ENCODE results near the gene CLEC16A.
"Not testable (repeated sequence)": the region's sequence is repeated elsewhere in the genome, so short reads cannot be mapped to it uniquely, and the experiment has no call there.

CLEC16A gene

DNA sequence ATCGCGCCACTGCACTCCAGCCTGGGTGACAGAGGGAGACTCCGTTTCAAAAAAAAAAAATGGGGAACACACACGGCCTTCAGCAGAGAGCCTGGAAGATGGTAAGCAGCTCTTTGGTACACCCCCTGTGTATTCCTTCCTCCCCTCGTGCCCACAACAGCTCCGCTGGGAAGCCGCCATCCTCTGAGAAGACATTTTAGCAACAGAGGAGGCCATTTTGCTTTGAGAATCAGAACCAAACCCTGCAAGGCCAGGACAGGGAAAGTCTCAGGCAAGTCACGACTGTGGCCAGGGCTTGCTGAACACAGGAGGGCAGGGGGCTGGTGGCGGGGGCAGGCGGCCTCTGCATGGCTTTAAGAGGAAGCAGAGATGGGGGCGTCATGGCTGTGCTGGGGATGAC, 265.9 kb downstream of the CLEC16A start:
- no peak for DNase-seq

DNA sequence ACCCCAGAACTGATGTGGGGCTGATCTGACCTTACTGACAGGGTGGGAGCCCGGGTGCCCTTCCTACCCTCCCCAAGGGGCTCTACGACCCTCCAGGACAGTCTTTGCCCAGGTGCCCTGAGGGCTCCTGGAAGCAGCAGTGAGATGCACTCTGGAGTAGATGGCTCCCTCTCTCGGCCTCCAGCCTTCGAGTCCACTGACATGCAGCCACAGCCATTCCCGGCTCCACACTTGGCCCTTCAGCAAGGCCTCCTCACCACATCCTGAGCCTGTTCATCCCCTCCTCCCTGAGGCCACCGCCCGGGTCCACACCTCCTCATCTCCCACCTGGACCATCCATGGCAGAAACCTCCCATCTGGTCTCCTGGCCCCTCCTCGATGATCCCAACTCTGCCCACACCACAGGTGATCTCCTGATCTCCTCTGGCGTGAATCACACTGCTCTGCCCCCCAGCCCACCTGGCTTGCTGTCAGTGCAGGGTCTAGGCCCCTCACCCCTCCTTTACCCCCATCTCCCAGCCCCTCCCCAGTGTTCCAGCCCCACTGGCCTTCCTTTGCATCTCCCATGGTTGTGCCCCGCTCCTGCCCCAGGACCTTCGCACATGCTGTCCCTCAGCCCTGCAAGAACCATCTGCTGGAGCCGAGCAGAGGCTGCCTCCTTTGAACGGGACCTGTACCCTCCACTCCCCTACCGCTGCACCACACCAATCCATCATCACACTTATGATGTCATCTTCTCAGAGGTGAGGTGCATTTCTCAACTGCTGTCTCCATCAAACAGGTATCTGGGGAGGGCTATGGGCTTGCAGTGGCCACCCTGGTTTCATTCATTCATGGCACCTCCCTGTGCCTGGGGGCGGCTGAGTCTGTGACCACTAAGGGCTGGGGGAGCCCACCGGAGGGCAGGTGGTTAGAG, 267.0 kb downstream of the CLEC16A start:
- no peak for DNase-seq

DNA sequence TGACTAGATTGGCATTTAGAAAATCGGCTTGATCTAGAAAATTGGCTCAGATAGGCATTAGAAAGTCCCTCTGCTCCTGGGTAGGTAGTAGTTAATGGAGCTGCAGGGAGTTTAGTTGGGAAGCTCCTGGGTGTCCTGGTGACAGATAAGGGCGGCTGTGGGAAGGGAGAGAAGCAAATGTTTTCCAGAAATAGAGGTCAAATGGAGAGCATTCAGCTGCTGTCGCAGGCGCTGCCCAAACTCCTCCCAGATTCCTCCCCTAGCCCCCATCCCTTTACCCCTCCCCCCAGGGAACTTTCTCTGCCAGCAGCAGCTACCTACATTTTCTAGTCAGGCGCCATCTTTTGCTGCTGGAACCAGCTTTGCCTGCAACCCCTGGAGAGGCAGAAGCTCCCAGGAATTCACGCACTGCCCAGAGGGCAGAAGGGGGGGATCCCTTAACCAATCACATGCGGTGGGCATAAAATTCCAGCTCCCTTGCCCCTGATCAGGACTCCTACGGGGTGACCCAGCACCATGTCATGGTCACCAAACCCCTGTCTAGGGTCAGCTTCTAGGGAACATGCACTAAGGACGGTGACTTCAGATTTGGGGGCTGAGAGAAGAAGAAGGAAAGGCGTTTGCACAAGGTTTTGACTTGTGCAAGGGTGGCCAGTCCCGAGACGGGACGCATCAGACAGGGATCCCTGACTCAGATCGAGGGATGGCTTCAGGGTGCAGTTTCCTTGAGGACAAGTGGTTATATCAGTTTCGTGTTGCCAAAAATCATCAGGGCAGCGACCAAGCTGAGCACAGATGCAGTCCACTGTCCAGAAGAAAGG, 267.8 kb downstream of the CLEC16A start:
- no peak for DNase-seq

DNA sequence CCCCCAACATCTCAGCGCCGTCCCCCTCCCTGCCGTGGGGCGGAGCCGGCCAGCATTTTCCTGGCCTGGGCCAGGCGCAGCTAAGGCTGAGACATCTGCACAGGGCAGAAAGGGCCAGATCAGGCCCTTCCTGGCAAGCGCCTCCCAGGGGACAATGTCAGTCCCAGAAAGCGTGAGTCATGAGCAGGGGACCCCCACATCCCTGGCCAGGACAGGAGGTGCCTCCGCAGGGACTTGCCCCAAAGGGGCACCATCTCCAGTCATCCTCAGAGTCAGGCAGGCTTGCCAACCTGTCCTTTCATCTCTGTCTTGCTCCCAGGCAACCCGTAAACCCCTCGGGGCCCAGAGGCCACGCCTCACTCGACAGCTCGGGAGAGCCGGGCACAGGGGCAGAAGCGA, 268.4 kb downstream of the CLEC16A start:
- no peak for DNase-seq

DNA sequence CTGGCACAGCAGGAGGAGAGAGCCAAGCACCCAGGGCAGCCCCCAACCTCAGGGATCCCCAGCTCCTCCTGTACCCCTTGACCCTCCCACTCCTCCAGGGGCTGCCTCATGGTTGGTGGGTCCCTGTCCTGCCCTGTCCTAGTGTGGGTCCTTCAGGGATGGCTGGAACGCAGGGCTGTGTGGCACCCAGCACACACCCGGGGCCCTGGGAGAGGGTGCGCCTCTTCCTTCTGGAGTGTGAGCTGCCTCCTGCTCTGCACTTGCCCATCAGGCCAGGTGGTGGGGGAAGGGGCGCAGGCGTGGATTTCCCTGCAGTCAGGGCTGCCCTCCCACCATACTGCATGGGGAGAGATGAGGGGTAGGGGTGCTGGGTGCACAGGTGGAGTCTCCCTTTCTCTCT, 269.0 kb downstream of the CLEC16A start:
- no peak for DNase-seq

DNA sequence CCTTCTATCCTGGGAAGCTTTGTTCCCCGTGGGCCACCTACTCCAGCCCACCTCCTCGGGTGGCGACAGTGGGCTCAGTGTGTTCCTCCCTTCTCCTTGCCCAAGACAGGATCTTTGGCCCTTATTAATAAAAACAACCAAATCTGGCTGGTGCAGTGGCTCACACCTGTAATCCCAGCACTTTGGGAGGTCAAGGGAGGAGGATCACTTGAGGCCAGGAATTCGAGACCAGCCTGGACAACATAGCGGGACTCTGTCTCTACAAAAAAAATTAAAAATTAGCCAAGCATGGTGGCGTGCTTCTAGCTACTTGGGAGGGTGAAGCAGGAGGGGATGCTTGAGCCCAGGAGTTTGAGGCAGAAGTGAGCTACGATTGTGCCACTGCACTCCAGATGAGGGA, 269.4 kb downstream of the CLEC16A start:
- no peak for DNase-seq

DNA sequence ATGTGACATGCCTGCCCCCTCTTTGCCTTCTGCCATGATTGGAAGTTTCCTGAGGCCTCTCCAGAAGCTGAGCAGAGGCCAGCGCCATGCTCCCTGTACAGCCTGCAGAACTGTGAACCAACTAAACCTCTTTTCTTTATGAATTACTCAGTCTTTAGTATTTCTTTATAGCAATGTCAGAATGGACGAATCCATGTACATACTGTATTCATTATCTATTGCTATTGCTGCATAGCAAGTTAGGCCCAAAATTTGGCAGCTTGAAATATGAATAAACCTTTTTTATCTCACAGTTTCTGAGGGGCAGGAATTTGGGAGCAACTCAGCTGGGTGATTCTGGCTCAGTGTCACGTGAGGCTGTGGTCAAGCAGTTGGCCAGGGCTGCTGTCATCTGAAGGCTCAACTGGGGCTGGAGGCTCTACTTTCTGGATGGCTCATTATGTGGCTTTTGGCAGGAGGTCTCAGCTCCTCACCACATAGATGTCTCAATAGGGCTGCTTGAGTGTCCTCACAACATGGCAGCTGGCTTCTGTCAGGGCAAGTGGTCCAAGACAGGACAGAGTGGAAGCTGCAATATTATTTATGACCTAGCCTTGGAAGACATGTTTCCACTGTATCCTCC, 271.7 kb downstream of the CLEC16A start:
- DNase-seq = no peak

DNA sequence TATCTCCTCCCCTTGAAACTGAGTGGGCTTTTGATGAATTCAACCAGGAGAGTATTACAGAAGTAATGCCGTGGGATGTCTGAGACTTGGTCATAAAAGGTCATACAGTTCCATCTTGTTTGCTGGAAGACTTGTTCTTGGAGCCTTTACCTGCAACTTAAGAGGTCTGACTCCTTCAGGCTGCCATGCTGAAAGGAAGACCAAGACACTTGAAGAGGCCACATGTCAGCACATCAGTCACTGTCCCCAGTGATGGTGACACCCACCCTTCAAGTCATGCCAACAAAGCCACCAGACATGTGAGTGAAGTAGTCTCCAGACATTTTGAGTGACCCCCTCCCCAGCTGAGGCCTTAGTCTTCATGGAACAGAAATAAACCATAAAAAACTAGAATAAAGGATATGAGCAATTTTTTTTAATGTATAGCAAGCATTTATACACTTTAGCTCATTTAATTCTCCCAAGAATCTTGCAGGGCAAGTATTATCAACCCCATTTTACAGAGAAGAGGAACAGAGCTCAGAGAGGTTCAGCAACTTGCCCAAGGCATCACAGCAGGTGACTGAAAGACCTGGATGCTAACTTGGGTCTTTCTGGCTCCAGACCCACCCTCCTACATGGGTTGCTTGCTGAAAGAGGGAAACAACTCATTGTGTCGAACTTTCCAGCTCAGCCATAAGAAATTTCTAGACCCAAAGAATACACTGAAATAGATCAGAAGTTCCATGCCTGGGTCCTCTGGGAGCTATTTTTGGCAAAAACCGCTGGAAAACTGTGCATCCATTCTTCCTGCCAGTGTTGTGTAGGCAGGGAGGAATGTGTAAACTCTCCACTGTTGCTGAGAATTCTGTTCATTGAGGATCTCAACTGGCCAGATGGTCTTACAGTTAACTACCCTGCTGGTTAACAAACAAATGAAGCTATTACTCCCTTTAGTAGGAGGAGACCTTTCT, 273.6 kb downstream of the CLEC16A start:
- no peak for DNase-seq

DNA sequence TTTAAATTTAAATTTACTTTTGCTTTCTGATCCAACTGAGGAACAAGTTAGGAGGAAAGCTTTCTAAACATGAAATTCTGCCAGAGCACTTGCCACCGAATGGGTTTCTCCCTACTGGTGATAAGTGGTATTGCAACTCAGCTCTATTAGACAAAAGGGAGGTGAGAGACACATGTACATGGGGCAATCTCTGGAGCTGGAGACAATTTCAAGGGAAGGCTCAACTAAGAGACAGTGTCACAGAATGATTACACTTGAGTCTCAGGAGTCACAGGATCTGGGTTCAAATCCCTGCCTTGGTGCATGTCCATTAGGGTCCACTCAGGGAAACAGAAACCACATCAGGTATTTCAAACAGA, 274.2 kb downstream of the CLEC16A start:
- DNase-seq = no peak

DNA sequence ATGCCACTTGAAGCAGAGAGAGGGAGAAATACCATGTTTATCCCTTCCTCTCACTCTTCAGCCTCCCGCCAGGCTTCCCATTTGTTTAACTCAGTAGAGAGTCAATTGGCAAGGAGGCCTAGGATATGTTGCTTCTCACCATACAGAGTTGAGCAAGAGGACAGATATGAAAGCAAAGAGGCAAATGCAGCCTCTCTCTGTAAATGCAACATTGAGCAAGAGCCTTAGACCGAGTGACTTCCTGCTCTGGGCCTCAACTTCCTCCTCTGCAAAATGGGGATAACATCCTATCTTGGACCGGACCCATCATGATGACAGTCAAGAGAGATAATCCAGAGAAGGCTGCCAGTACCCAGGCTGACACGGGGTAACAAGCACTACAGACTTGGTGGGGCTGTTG, 274.8 kb downstream of the CLEC16A start:
- no peak for DNase-seq

DNA sequence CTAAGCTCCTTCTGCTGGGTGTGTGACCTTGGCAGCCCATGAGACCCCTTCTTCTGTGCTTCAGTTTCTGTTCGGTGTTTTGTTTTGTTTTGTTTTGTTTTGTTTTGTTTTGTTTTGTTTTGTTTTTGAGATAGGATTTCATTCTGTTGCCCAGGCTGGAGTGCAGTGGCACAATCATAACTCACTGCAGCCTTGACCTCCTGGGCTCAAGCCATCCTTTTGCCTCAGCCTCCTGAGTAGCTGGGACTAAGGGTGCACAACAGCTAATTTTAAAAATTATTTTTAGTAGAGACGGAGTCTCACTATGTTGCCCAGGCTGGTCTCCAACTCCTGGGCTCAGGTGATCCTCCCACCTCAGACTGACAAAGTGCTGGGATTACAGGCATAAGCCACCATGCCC, 276.1 kb downstream of the CLEC16A start:
- DNase-seq = not testable (repeated sequence)

DNA sequence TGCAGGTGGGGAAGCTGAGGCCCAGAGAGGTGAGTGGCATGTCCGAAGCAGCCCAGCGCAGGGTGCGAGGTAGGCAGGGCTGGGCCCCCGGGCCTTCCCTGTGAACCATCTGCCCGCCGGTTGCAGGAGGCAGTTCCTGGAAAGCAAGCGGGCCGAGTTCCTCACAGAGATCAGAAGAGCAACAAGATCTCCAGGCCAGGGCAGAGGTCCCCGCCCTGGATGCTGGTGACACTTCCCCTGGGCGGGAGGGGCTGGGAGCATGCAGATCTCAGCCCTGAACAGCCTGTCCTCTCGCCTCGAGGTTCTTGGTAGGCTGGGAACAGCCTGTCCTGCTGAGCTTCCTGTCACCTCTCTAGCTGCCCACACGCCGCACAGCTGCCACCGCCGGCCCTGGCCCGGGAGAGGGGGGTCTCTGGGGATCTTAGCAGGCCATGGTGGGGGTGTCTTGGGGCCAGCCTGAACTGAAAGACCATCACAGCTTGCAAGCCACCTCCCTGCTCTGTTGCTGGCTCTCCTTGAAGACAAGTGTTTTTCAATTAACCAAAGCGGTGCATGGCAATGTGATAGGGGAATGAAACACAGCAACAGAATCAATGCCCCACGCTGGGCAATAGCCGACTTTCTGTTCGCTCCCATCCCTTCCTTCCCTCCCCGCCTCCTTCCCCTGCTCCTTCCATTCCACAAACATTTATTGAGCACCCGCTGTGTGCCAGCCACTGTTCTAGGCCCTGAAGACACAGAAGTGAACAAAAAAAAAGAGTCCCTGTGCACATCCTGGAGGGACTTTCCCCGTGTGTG, 279.9 kb downstream of the CLEC16A start:
- no peak for DNase-seq

DNA sequence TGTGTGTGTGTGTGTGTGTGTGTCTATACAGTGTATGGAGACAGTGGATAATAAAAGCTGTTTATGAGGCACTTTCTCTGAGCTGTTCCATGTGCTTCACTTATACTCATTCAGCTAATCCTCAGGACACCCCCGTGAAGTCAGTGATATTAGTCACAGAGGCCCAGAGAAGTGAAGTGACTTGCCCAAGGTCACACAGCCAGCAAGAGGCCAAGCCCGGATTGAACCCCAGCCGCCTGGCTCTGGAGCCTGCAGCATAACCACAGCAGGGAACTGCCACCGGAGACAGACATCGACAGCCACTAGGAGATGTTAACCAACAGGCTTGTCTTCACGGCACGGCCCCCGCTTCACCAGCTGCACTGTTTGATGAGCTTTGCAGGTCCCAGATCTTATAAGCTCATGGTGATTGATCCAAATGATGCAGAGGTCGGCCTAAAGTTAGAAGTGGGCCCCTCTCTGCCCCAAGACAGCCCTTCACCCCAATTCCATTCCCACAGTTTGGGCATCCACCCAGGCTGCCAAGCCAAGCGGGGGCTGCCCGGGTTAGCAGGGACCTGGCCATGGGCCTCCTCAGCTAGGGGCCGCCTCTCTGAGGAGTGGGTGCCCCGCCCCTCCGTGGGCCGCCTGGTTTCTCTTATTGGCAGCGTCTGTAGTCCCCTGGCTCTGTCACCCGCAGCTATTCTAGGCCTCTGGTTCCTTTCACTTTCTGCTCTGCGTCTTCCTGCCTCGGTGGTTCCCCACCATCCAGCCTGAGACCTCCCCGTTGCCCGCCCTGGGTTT, 280.7 kb downstream of the CLEC16A start:
- no peak for DNase-seq

DNA sequence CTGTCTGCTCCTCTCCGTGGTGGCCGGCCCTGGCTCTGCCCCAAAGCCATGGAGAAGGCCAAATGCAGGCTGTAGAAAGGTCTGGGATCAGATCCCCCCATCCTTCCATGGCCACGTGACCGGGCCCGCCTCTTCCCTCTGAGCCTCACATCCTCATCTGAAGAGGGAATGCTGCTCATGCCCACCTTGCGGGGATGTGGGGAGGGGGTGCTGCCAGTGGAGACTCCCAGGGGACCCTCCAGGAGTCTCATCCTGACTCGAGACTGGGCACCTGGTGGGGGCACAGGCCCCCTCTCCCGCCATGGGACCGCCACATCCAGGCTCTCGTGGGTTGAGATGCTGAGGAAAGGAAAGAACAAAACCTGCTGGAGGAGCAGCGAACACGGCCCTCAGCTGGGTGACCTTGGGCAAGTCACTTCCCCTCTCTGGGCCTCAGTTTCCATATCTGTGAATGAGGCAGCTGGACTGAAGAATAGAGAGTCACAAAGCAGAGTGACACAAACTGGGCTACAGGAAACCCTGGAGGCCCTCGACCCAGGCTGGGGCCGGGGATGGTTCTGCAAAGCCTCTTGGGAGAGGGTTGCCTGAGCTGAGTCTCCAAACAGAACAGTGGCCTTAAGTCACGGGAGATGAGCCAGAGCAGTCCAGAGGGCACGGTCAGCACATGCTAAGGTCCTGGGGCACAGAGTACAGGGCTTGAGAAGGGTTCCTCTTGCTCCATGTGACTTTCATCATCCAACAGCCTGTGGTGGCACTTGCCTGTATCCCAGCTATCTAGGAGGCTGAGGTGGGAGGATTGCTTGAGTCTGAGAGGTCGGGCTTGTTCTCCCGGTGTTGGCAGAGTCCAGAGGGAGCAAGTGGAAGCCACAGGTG, 281.5 kb downstream of the CLEC16A start:
- DNase-seq = no peak

DNA sequence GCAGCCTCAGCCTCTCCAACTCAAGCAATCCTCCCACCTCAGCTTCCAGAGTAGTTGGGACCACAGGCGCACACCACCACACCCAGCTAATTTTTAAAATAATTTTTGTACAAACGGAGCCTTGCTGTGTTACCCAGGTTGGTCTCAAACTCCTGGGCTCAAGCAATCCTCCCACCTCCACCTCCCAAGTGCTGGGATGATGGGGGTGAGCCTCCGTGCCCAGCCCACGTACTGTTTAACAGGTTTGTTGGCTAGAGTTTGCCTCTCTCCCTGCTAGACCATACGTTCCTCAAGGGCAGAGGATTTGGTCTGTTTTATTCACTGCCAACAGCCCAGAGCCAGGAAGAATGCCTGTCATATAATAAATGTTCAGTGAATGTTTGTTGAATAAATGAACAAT, 285.1 kb downstream of the CLEC16A start:
- DNase-seq = no peak

DNA sequence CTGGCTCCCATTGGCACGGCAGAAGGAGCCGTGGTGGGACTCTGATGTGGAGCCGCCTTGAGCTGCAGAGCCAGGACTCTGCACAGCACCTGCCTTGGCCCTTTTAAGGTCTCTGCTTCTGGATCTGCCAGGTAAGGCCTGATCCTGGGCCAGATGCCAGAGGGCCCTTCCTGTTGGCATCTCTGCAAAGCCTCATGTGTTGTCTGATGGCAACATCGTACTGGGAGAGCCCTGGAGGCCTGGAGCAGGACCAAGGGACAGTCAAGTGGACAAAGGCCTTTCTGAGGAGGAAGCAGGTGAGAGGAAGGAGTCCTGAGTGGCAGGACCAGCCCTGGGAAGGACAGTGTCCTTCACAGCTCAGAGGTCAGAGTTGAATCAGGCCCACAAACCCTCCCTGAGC, 285.5 kb downstream of the CLEC16A start:
- DNase-seq = no peak

DNA sequence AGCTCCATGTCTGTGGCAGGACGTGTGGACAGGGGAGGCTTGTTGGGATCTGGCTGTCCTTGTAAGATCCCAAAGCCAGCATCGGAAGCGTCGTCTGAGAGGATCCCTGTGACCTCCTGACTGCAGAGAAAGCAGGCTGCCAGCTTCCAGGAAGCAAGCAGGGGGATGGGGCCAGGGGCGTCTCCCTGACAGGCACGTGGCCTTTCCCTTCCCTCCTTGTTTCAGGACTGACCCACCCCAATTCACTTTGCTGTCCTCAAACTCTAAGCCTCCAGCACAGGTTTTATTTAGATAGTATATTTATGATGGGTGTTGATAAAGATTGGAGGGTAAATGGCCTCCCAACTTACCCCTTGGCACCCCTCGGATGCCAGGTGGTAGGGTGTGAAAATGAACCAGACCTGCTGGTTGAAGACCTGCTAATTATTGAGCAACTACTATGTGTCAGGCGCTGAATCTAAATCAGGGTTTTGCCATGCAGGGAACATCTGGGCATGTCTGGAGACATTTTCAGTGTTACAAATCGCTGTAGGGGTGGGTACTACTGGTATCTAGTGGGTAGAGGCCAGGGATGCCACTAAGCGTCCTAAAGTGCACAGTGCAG, 287.1 kb downstream of the CLEC16A start:
- DNase-seq = no peak

Measured in DMS79 treated with DMSO at 0.1 percent for 48 hours (cell line).